Activated naive CD4-positive, alpha-beta T cell treated with anti-CD3 and anti-CD28 coated beads, Interleukin-2, amount 50 U/mL, for 16 hours (primary cell): ENCODE results near the gene ARHGAP6.

Experiments
- DNase-seq: peaks from one replicate; pipeline ENCODE4 v3.0.0-alpha.2; 2020

ARHGAP6 gene

GRCh38 chrX:11665168-11666111 is at the start of gene ARHGAP6:
Gene ARHGAP6, minus strand, starts transcription at chrX:11665920. Its CDS starts 1,092 bp downstream, at chrX:11664828.
- no peak for DNase-seq

- DNase-seq = no peak
These were observed 39.2 kb upstream of the ARHGAP6 start for GRCh38 chrX:11704725-11705495.

- no peak for DNase-seq
These were observed 38.1 kb upstream of the ARHGAP6 start for GRCh38 chrX:11703855-11704254.

GRCh38 chrX:11702965-11703631 is 37.4 kb upstream of the ARHGAP6 start:
- DNase-seq = no peak

GRCh38 chrX:11702420-11702819 is 36.7 kb upstream of the ARHGAP6 start:
- DNase-seq = no peak

- no peak for DNase-seq
These were observed 33.0 kb upstream of the ARHGAP6 start for GRCh38 chrX:11698702-11699101.

- DNase-seq = no peak
These were observed 22.5 kb upstream of the ARHGAP6 start for GRCh38 chrX:11688201-11688600.

- DNase-seq = no peak
These were observed 21.4 kb upstream of the ARHGAP6 start for GRCh38 chrX:11687157-11687556.

- no peak for DNase-seq
These were observed 17.3 kb upstream of the ARHGAP6 start for GRCh38 chrX:11683057-11683456.

- no peak for DNase-seq
These were observed 12.4 kb upstream of the ARHGAP6 start for GRCh38 chrX:11678158-11678557.

GRCh38 chrX:11672213-11672612 is 6.5 kb upstream of the ARHGAP6 start:
- DNase-seq = no peak

GRCh38 chrX:11670316-11670715 is 4.6 kb upstream of the ARHGAP6 start:
- DNase-seq = no peak

GRCh38 chrX:11666952-11667685 is 1.4 kb upstream of the ARHGAP6 start:
- DNase-seq = no peak

GRCh38 chrX:11666164-11666563 is 444 bp upstream of the ARHGAP6 start:
- no peak for DNase-seq

GRCh38 chrX:11664211-11665167 is 1.2 kb downstream of the ARHGAP6 start:
- DNase-seq = no peak

- no peak for DNase-seq
These were observed 1.9 kb downstream of the ARHGAP6 start for GRCh38 chrX:11663875-11664210.

GRCh38 chrX:11655282-11656015 is 10.3 kb downstream of the ARHGAP6 start:
- no peak for DNase-seq

GRCh38 chrX:11648705-11649519 is 16.8 kb downstream of the ARHGAP6 start:
- DNase-seq = no peak

- no peak for DNase-seq
These were observed 18.6 kb downstream of the ARHGAP6 start for GRCh38 chrX:11647138-11647537.
